NCI-H446 (cell line): ENCODE results near the gene CSNK1D.

Experiments used
- DNase-seq, 2 experiments: peaks; one replicate each; lab custom pipeline; 2025; lab: John Stamatoyannopoulos, UW

The CSNK1D gene

DNA sequence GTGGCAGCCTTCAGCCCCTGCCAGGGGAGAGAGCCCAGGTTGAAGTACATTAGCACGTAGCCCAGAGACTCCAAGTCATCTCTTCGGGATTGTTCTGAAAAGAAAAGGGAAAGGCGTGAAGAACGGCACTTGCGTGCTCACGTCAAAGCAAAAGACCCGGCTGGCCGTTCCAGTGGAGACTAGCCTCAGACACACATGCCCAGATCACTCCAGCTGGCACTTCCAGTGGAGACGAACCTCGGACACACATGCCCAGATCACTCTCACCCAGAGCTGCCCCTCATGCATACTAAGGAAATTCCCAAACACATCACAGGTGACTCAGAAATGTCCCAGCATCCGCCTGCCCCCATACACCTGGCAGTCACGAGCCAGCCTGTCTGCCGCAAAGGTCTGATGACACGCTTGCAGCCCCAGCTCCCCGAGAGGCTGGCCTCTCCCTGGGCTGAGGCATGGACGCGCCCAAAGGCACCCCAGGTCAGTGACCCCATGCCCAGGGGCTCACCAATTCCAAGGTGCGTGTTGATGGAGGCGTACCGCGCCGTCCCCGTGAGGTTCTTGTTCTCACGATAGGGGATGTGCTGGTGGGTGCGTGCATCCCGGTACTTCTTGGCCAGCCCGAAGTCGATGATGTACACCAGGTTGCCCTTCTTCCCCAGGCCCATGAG lies 20.9 kb downstream of the CSNK1D start:
- DNase-seq: no peak

DNA sequence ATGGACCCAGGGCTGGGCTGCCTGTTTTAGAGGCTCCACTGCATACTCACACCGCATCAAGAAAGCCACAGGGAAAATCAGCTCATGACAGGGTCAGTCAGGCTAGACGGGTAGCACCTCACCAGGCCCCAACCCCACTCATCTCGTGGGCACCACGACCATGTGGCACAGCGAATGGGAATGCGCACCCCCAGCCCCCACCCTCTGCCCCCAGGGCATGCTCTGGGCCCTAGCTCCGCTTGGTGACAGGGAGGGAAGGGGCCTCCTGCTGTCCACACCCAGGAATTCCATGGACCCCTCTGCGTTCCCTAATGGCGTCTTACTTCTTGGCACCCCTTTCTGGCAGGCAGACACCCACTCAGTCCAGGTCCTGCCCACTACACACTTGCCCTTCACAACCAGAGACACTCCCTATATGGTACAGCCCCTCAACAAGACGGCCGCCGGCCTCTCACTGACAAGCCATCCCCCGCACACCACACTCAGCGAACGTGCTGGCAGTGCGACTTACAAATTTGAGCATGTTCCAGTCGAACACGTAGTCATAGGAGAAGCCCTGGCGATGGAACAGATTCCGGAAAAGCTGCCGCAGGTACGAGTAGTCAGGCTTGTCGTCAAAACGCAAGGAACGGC lies 22.5 kb downstream of the CSNK1D start:
- DNase-seq: no peak

DNA sequence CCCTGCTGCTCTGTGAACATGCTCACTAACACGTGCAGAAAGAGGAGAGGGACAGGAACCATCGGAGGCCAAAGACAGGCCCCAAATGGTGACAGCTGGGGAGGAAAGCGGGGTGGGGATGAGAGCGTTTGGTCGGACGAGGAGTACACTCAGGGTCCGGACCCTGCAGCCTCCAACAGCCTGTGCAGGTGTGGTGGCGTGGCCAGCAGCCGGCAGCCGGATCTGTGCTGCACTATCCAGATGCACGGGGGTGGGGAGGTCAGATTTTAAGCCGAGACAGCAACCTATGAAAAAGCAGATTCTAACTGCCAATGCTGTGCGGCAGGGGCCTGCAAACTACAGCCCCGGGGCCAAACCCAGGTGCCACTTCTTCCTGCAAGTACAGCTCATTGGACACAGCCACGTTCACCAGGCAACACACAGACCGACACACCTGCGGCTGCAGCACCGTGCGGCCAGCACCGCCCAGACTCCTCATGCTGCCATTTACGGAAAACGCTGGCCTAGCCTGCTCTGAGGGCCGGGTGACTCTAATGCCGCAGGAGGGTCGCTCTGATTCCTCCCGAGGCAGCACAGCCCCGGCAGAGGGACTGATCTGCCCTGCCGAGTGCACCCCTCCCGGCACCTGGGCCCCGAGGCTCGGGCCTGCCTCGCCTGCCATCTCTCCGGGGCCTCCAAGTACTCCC lies 23.5 kb downstream of the CSNK1D start:
- no peak for DNase-seq

DNA sequence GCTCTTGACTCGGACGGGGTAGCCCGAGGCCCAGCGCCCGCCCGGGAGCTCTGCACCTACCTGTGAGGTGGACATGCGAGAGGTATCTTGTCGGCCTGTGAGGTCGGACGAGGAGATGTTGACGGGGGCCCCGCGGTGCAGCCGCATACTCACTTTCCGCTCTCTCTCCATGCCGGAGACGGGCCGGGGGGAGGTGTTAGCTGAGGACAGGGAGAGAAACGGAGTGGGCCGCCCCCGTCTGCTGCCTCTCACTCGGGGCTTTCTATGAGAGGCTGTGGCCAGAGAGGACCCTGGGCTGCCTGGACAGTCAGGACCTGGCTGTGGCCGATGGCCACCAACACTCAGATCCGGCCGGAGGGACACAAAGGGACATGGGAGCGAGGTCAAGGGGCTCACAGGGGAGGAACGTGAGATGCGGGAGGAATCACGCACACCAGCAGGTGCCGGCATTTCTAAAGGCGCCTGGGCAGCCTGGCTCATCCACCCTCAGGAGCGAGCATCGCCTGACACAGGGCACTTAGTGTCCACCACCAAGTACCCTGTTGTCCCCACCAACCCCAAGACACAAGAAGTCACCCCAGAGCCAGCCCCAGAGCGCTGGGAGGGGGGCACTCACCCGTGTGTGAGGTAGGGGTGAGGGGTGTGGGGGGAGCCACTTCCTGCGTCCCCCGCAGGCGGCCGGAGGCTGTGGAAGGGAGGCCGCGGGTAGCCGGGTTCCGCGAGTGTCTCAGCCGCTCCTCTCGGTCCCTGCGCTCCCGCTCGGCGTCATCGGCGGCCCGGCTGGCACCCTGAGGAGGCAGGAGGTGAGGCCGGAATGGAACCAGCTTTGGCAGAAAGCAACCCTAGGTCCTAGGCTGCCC lies 24.5 kb downstream of the CSNK1D start:
- DNase-seq: no peak

GRCh38 chr17:82247856-82248671 lies 25.4 kb downstream of the CSNK1D start:
- no peak for DNase-seq

DNA sequence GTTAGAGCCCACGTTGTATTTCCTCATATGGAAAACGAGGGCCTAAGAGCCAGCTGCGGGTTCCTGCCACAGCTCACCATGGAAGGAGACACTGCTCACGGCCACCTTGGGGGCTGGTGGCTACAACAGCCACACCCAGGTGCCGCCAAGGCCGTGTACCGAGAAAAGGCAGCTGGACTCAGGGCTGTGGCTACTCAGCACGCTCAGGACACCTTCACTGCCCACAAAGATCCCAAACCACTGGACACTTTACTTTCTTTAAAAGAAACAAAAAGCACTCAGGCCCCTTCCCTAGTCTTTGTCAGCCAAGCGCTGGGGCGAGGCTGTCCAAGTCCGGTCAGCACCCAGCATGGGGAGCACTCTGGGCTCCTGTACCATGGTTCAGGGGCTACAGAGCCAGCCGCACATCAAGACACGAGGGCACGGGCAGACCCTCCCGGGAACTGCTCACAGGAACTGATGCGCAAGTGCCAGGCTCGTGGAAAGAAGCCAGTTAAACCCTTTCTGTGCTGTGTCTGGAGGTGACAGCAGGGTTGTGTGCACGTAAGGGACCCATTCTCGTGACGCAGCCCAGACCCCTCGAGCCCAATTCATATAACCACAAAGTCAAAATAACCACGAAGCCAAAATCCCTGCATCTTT lies 26.2 kb downstream of the CSNK1D start:
- DNase-seq: no peak

DNA sequence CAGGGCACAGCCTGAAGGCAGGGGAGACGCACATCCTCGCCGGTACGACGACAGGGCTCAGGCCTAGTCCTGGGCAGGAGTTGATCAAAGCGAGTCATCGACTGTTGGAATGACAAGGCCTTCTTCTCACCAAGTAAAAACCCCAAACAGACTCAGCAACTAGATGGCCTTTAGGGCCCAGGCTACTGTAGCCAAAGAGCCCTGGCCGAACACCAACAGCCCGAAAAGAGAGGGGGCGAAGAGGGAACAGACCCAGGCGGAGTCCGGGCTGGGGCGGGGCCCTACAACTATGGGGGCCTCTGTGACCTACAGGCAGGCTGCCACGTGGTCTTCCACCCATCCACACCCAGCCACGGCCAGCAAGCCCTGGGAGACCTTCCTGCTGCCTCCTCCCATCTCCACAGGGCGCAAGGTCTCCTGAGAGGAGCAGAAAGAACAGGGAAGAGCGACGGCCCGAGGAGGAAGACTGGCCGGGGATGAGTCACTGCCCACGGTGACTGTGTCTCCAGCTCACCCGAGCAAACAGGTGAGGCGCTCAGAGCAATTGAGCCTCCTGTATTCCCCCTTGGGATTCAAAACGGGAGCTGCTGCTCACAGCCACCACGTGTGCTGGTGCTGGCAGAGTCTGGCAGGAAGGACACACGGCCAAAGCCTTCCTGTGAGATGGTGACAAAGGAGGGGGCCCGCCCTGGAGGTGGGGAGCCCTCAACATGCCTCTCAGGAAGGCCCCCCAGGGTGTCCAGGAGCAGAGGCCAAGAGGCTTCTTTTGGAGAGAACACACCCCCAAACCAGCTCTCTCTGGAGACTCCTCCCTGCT lies 26.9 kb downstream of the CSNK1D start:
- no peak for DNase-seq

DNA sequence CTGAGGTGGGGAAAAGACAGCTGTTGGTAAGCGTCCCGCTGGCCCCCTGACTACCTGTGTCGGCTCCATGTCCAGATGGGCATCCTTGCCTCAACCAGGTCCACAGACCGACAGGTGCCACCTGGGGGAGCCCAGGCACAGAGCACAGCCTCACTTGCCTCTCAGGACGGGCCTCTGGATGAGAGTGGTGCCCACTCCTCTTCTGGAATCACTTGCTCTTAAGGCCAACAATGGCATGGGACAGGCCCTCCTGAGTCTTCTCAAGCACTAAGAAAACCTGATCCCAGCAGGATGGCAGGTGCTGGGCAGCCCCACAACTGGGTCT lies 27.5 kb downstream of the CSNK1D start:
- no peak for DNase-seq

GRCh38 chr17:82245134-82246039 lies 28.1 kb downstream of the CSNK1D start:
- DNase-seq: no peak

DNA sequence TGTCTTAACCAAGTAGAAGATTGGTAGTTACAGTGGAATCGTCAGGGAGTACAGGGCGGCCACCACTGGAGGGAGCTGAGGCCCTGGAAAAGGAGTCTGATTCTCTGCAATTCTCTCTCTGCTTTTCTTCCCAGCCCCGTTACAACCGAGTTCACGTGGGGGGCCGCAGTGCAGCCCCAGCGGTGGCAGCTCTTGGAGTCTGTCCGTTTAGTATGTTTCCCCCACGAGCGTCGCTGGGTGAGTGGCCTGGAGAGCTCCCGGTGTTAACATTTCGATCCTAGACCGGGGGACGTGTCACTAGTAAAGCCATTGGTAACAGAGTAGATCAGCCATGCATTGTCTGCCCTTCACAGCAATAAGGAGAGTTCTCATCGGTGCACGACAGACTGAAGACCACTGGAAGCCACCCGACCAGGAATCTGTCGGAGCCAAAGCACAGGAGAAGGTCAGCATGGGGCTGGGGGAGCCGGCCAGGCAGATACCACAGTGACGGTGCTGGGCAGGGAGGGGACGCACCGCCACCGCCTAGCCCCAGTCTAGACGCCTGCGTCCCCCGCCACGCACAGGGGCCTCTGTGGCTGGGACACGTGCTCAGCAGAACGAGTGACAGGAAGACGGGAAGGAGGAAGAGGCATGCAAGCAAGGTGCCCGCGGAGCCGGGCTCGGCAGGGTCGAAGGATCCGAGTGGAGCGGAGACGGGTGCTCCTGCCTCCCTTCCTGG lies 28.9 kb downstream of the CSNK1D start:
- DNase-seq: no peak

DNA sequence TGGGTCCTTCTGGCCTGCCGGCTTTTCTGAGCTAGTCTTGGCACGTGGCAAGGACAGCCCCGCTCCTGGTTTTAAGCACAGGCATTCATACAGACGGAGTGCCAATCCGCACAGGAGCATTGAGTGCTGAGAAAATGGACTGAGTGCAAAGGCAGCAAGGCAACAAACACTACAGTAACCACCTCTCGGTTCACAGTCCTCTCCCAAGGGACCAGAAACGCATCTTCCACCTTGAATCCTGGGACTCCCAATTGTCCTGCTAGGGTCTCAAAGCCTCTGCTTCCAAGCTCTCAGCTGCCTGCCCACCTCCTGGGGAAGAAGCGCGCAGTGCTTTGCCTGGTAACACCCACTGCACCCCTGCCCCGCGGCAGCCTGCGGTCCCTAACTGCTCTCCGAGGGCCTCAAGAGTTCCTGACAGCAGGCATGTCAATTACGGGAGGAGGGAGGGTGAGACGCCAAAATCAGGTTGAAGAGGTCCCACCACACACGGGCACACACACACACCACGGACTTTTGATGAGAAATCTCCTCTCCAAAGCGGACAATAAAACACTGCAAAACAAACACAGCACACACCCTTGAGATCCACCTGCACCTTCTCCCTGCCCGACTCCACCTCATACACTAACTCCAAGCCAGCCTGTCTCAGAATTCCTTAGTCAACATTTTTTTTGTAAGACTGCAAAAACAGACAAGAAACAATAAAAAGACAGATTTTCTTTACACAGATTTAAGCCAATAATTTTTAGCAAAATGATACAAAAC lies 29.7 kb downstream of the CSNK1D start:
- DNase-seq: no peak

DNA sequence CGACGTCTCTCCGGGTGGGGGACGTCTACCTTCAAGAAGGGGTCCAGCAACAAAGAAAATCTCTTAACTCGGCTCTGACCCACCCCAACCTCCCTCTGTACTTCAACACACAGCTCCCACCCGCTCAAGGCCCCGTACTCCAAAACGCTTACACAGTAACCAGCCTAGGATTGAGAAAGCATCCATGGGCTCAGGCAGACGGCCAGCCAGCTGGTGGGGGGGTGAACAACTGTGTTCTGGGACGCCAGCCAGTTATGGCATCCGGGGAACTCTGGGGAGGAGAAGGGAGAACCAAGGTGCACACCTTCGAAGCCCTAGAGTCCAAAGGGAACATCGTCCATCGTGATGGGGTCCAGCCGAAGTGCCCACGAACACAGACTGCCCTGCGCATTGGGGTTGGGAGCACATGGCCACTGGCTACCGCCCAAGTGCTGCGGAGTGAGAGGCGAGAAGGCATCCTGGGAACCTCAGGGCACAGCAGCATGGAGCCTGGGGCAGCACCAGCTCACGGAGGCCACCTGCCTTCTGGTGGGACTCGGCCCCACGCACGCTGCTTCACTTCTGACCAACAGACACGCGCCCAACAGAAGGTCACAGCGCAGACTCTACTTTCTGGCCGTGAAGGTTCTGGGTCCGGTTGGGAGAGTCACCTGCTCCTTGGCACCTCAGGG lies 30.4 kb downstream of the CSNK1D start:
- DNase-seq: peak; percentile 83 to 84

DNA sequence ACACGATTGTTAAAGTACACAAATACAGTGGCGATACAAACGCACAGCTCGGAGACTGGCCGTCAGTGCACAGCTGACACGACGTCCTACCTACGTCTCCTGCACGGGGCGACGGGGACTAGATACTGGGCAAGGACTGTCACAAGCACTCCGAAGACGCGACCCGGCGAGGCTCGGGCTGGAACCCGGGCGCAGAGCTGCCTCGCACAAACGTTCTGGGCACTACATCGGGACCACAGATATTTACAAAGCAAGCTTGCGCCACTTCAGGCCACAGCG lies 30.9 kb downstream of the CSNK1D start:
- no peak for DNase-seq

GRCh38 chr17:82241926-82242697 lies 31.4 kb downstream of the CSNK1D start:
- no peak for DNase-seq

GRCh38 chr17:82241183-82241925 lies 32.1 kb downstream of the CSNK1D start:
- DNase-seq: peak; percentile 12 to 44
